HUES6 (cell line): Measurements from ENCODE around the gene ATP11A.

Experiments used
- H3K27ac ChIP-seq: 2 replicates; pipeline ENCODE4 v1.7.0; 2013; ENCODE audit warnings: low read depth, mild to moderate bottlenecking, low read length, inconsistent platforms
- H3K27me3 ChIP-seq: 2 replicates; pipeline ENCODE4 v1.6.1; 2013; ENCODE audit warnings: low read length; ENCODE audit not compliant: control insufficient read depth, insufficient read depth
- H3K36me3 ChIP-seq: 2 replicates; pipeline ENCODE4 v1.6.1; 2013; ENCODE audit warnings: low read length; ENCODE audit not compliant: control insufficient read depth, insufficient read depth
- H3K4me1 ChIP-seq: 2 replicates; pipeline ENCODE4 v1.6.1; 2013; ENCODE audit warnings: low read length; ENCODE audit not compliant: control insufficient read depth, insufficient read depth
- H3K4me3 ChIP-seq: 2 replicates; pipeline ENCODE4 v1.5.1; 2013; ENCODE audit warnings: low read depth, low read length
- H3K9ac ChIP-seq: one replicate; pipeline ENCODE4 v1.6.1; 2013; ENCODE audit warnings: mild to moderate bottlenecking, low read length
- H3K9me3 ChIP-seq: 2 replicates; pipeline ENCODE4 v1.6.1; 2013; ENCODE audit warnings: low read depth, low read length; ENCODE audit not compliant: control insufficient read depth, insufficient read depth

Gene ATP11A

GRCh38 chr13:112874751-112875300 lies 185.0 kb downstream of the ATP11A start:
- H3K4me1 ChIP-seq: no peaks in the 10 kb centered on the region
- peaks cover 9% of the 10 kb centered on the region for H3K9me3 ChIP-seq
- peaks cover 57% of the 10 kb centered on the region for H3K36me3 ChIP-seq
- no peak overlapping the region for H3K4me3 ChIP-seq
- H3K27ac ChIP-seq: no peak overlapping the region
- no peak overlapping the region for H3K9ac ChIP-seq
- no peaks in the 10 kb centered on the region for H3K27me3 ChIP-seq

- Histone ChIP-seq H3K9ac (no peak overlapping the region), H3K36me3 (peaks cover 66% of the 10 kb centered on the region), H3K4me1 (no peaks in the 10 kb centered on the region), H3K4me3 (no peak overlapping the region), H3K27me3 (no peaks in the 10 kb centered on the region), H3K9me3 (peaks cover 9% of the 10 kb centered on the region), H3K27ac (no peak overlapping the region)
Observed at GRCh38 chr13:112875627-112876026, 185.8 kb downstream of the ATP11A start.

GRCh38 chr13:112876305-112877000 lies 186.6 kb downstream of the ATP11A start:
- no peak overlapping the region for H3K4me3 ChIP-seq
- no peak overlapping the region for H3K9ac ChIP-seq

GRCh38 chr13:112877066-112877465 lies 187.2 kb downstream of the ATP11A start:
- peaks cover 71% of the 10 kb centered on the region for H3K36me3 ChIP-seq
- no peaks in the 10 kb centered on the region for H3K4me1 ChIP-seq

More at GRCh38 chr13:112876305-112877000, 186.6 kb downstream of the ATP11A start:
- H3K9me3 ChIP-seq: peaks cover 9% of the 10 kb centered on the region
- H3K36me3 ChIP-seq: peaks cover 73% of the 10 kb centered on the region
- no peaks in the 10 kb centered on the region for H3K4me1 ChIP-seq
- no peak overlapping the region for H3K27ac ChIP-seq
- H3K27me3 ChIP-seq: no peaks in the 10 kb centered on the region

GRCh38 chr13:112877539-112877938 lies 187.7 kb downstream of the ATP11A start:
- H3K27ac ChIP-seq: no peak overlapping the region
- H3K9me3 ChIP-seq: peaks cover 7% of the 10 kb centered on the region
- H3K27me3 ChIP-seq: no peaks in the 10 kb centered on the region
- no peaks in the 10 kb centered on the region for H3K4me1 ChIP-seq
- H3K4me3 ChIP-seq: no peak overlapping the region
- H3K36me3 ChIP-seq: peaks cover 72% of the 10 kb centered on the region
- no peak overlapping the region for H3K9ac ChIP-seq

More at GRCh38 chr13:112877066-112877465, 187.2 kb downstream of the ATP11A start:
- H3K27me3 ChIP-seq: no peaks in the 10 kb centered on the region
- H3K27ac ChIP-seq: no peak overlapping the region
- peaks cover 9% of the 10 kb centered on the region for H3K9me3 ChIP-seq
- H3K4me3 ChIP-seq: no peak overlapping the region
- no peak overlapping the region for H3K9ac ChIP-seq

GRCh38 chr13:112877976-112878955 lies 188.4 kb downstream of the ATP11A start:
- H3K36me3 ChIP-seq: peaks cover 70% of the 10 kb centered on the region
- no peaks in the 10 kb centered on the region for H3K27me3 ChIP-seq
- no peaks in the 10 kb centered on the region for H3K9me3 ChIP-seq
- H3K9ac ChIP-seq: no peak overlapping the region
- no peaks in the 10 kb centered on the region for H3K4me1 ChIP-seq
- no peak overlapping the region for H3K4me3 ChIP-seq
- no peak overlapping the region for H3K27ac ChIP-seq

- no peaks in the 10 kb centered on the region for H3K27me3 ChIP-seq
- no peak overlapping the region for H3K27ac ChIP-seq
- no peaks in the 10 kb centered on the region for H3K9me3 ChIP-seq
- no peak overlapping the region for H3K4me3 ChIP-seq
- no peak overlapping the region for H3K9ac ChIP-seq
- H3K36me3 ChIP-seq: peaks cover 63% of the 10 kb centered on the region
- H3K4me1 ChIP-seq: no peaks in the 10 kb centered on the region
Observed at GRCh38 chr13:112879283-112879833, 189.5 kb downstream of the ATP11A start.

GRCh38 chr13:112880221-112880641 lies 190.4 kb downstream of the ATP11A start:
- Histone ChIP-seq H3K9ac (no peak overlapping the region), H3K4me3 (no peak overlapping the region), H3K36me3 (peaks cover 67% of the 10 kb centered on the region), H3K27ac (no peak overlapping the region), H3K9me3 (no peaks in the 10 kb centered on the region), H3K4me1 (no peaks in the 10 kb centered on the region), H3K27me3 (no peaks in the 10 kb centered on the region)

GRCh38 chr13:112880976-112881540 lies 191.2 kb downstream of the ATP11A start:
- Histone ChIP-seq H3K4me3 (no peak overlapping the region), H3K9ac (no peak overlapping the region), H3K36me3 (peaks cover 59% of the 10 kb centered on the region), H3K27me3 (no peaks in the 10 kb centered on the region), H3K9me3 (no peaks in the 10 kb centered on the region), H3K4me1 (peaks cover 5% of the 10 kb centered on the region; the same call in 1 of the 2 replicates), H3K27ac (no peak overlapping the region)

GRCh38 chr13:112881656-112882554 lies 192.1 kb downstream of the ATP11A start:
- Histone ChIP-seq H3K27me3 (no peaks in the 10 kb centered on the region), H3K36me3 (peaks cover 52% of the 10 kb centered on the region), H3K27ac (no peak overlapping the region), H3K9me3 (no peaks in the 10 kb centered on the region), H3K4me3 (no peak overlapping the region), H3K4me1 (peaks cover 8% of the 10 kb centered on the region; the same call in 1 of the 2 replicates), H3K9ac (no peak overlapping the region)
